HPDE6-E6E7 (cell line): ENCODE results near the gene SNX13.

Source experiments
- DNase-seq: peaks from one replicate; pipeline ENCODE4 v3.0.0; 2011; ENCODE audit warnings: missing footprints; ENCODE audit errors: extremely low spot score

Gene SNX13, protein sequence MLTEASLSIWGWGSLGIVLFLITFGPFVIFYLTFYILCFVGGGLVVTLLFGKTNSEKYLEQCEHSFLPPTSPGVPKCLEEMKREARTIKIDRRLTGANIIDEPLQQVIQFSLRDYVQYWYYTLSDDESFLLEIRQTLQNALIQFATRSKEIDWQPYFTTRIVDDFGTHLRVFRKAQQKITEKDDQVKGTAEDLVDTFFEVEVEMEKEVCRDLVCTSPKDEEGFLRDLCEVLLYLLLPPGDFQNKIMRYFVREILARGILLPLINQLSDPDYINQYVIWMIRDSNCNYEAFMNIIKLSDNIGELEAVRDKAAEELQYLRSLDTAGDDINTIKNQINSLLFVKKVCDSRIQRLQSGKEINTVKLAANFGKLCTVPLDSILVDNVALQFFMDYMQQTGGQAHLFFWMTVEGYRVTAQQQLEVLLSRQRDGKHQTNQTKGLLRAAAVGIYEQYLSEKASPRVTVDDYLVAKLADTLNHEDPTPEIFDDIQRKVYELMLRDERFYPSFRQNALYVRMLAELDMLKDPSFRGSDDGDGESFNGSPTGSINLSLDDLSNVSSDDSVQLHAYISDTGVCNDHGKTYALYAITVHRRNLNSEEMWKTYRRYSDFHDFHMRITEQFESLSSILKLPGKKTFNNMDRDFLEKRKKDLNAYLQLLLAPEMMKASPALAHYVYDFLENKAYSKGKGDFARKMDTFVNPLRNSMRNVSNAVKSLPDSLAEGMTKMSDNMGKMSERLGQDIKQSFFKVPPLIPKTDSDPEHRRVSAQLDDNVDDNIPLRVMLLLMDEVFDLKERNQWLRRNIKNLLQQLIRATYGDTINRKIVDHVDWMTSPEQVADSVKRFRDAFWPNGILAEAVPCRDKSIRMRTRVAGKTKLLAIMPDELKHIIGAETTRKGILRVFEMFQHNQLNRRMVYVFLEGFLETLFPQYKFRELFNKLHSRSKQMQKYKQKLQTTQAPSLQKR

DNA sequence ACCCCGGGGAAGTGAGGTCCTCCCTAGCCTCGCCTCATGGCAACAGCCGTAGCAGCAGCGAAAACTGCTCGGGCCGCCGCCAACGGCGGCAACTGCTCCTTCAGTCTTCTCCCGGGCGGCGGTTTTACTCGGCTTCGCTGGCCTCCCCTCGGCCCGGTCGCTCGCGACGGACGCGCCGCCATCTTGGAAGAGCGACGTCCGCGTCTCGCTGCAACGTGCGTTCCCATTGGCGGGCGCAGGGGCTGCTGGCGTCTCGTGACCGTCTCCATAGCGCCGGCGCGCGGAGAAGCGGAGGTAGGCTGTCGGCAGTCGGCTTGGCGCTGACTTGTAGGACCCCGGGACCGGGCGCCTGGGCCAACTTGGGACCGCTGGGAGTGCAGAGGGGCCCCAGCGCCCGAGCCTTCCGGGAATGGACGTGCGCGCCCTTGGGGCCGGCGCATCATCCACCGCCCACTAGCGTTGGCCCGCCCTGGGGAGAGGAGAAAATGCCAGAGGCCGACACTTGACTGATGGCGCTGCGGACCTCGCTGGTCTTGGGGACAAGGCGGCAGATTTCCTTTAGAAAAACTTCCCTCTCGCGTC, at the start of gene SNX13:
Gene SNX13 (minus strand): TSS at position 193 of the 582 bp plus-strand sequence. CDS start 199 bp downstream, outside the sequence.
- peak; percentile 86 for DNase-seq

DNA sequence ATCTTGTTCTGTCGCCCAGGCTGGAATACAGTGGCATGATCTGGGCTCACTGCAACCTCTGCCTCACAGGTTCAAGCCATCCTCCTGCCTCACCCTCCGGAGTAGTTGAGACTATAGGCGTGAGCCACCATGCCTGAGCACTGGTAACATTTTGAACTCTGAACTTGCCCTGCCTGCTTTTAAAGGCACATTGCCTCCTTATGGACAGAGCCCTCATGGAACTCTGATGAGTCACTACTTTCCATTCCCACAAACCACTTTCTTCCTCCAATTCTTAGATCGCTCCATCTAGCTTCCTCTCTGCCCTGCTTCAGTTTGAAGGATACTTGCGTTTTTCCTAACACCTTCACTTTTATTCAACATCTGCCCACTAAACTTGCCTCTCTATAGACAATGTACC, 49.3 kb upstream of the SNX13 start:
- no peak for DNase-seq

DNA sequence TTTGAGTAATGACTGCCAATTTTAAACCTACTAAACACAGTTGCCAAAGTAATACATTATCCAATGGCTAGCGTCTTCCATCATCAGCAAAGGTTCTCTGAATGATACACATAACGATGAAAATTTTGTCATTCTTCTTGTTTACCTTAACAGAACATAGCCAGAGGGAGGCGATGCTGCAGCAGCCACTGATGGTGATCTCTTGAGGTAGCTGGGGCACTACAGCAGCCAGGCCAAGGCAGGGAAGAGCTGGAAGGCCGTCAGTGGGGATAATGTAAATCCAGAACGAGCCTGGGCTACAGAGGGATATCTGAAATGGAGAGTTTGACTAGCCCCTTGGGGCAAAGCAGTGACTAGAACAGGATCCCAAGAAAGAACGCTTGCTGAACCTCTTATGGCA, 48.6 kb upstream of the SNX13 start:
- DNase-seq = no peak

DNA sequence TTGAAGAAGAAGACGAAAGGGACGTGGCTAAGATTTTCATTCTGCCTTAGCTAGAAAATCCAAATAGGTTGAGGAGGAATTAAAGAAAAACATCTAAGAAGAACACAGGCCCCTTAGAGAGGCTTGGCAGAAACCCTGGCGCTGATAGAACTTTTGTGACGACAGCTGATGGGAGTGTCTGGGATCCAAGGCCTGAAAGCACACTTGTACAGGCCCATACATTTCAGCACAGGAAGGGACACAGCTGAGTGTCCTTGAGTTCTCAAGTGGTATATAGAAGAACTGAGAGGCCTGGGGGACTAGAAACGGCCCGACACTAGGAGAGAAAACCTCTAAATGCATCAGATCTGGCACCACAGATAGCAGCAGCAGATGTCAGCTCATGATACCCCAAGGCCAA, 47.8 kb upstream of the SNX13 start:
- DNase-seq = no peak

DNA sequence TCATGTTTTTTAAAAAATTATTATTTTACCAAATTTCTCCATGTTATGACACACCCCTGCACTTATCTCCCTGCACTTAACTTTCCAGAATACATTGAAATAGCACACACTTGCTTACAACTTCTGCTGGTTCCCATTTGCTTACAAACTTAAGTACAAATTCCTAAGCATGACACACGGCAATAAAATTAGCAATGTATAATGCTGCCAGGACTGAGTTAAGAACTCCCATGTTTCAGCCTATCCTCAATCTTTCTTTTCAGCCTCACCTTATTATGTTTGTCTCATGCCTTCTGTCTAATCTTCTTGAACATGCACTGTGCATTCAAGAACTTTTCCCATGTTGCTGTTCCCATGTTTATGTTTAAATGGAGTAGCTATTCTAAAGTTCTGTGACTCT, 46.6 kb upstream of the SNX13 start:
- DNase-seq = no peak

DNA sequence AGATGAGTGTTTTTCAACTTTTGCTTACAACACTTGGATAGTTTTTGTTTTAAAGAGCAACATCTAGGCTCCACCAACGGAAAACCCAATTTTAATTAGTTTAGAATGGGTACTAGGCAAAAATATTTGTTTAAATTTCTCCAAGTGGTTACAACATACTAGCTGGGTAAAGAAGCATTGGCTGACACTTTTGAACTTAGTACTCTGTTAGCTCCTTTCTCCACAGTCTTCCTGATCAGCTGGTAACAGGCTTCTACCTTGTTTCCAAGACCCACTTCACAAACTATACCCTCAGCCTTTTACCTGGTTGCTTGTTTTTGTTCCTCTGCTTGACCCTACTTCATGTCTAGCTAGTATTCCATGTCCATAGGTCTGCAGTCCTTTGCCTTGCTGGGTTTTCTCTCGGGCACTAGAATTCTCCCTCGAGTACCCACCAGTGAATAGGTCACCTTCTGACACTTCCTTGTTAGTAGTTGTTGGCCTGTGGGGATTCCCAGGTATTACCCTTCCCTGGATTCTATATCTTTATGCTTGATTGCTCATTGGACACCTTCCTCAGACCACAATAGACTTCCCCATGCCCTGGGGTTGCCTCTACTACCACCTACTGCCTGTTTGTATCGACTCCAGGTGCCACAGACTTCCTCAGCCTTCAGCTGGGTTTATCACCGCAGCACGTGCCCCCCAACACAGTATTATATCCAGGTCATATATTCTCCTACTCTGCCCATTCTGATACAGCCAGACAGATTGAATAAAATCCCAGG, 45.4 kb upstream of the SNX13 start:
- no peak for DNase-seq

DNA sequence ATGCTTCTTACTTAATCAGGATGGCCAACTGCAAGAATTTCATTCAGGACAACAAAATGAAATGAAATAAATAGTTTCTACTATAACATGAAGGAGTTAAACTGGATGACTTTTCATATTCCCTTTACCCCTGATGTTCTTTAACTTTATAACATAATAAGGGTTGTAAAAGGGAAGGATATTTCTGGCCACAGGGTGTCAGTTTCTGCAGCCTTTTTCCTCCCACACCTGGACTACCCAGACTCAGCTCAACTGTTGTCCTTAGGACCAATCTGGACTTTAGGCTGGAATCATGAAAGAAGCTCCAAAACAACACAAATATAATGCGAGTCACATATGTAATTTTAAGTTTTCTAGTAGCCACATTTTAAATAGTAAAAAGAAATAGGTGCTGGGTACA, 44.0 kb upstream of the SNX13 start:
- no peak for DNase-seq

DNA sequence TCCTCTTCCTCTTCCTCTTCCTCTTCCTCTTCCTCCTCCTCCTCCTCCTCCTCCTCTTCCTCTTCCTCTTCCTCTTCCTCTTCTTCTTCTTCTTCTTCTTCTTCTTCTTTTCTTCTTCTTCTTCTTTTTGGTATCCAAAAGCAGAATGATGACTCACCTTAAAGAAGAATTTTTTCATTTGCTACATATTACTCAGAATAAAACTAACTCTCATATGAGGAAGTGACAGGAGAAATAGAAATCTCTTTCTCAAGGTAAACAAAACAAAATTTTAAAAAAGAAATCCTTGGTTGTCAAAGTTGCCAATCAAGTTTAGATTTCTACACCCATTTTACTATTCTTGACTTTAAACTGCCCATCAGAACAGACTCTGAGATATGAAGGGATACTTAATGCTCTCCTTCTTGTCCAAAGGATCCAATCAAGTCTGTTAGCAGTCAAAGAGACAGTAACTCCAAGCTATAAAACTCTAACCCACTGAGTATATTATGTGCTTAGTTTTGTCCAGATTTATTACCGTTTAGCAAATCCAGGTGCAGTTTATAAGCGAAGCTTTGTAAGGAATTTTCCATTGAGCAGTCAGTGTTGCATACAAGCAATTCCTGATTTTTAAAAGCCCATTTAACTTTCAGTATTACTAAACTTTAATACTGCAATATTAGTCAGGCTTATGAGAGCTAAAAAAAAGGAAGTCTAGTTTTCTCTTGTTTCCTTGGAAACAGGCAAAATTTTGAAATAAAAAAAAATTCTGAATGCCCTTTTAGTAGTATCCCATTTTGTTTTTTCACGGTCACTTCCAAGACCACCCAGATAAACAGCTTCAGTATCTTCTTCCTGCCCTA, 43.1 kb upstream of the SNX13 start:
- DNase-seq = no peak

DNA sequence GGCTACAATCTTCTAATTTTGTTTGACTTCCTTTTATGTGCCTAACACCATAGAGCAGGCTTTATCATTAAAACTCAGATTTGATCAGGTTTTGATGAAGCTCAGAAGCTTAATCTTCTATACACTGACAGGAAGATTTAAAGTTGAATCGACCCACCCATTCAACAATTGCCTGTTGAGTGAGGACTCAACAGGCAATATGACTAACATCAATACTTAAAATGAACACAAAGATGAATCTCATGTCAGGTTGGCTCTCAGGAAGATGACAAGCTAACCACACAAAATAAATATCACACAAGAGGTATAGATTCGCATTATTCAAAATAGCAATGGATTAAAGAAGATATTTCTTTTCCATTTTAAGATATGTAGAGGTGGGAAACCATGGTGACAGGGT, 36.7 kb upstream of the SNX13 start:
- no peak for DNase-seq

DNA sequence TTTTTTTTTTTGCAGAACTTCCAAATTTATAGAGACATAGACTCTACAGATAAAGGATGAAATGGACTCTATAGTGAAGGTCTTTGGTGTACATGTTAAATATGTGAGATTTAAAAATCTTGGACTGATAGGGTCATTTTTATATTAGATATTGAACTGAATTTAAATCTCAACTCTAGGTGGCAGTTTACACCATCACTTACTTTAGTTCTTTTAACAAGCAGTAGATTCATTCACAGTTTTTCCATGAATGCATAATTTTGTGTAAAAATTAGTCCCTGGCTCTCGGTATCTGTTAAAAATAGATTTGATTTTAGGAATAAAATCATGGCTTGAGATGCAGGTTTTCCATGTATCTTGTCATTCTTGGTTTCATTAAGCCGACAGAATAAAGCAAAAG, 31.1 kb upstream of the SNX13 start:
- no peak for DNase-seq

DNA sequence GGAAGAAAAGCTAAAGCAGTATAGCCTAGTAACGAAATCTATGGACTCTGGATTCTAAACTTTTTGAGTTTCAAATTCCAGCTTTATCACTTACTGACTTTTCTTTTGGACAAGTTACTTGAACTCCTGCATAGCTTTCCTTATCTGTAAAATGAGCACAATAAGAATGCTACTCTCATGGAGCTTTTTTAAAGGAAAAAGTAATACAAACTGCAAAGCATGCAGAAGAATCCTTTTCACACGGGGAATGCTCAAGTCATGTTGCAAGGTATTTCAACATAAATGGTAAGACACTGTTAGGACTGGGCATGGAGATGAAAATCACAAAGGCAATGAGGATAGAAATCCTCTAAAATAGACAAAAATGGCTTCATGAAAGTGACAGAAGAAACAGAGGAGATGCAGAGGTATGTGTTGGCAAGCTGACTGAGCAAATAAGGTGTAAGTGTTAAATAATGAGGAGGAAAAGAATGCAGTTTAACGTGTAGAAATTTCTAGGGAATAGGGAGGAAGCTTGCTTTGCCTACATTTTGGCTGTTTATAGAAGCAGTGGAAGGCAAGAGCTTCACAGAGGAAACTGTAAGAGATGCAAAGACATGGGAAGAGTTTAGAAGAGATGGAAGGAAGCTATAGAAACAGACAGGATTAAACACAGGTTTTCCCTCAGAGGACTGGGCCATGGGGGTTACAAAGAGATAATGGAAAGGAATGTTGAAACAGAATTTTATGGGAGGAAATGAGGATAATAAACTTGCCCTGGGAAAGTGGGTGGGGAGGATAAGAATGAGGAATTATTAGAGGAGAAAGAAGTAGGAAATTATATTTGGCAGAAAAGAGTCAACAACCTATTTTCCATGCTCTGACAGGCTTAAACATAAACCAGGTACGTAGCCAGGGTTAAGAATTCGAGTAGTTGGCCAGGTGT, 28.8 kb upstream of the SNX13 start:
- no peak for DNase-seq

DNA sequence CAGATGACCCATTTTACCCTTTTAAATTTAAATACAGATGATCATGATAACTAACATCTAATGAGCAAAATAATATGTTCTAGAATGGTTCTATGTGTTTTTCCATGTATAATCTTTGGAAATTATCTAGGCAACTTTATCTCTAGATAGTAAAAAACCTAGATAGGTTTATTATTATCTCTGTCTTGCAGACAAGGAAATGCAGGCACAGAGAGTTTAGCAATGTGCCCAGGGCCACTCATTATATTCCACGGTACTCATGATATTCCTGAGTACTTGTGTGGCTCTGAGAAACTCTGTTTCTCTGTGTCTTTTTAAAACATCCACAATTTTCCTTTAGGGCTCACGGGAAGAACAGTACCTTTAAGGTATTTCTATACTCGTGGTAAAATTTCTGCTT, 26.4 kb upstream of the SNX13 start:
- DNase-seq = no peak

DNA sequence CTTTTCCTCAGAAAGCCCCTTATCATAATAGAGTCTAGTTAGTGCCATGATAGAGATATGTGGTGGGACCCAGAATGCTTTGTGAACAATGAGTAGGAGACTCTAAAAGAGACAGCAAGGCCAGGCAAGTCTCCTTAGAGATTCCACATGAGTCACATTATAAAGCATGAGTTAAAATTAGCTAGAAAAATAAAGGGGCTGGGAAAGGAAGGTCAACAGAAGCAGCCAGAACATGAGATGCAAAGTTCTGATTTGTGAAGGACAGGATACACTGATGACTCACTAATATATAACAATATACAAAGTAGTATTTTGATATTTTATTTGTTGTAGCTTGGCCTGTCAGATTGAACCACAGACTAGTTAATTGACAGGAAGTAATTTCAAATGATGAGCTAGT, 25.3 kb upstream of the SNX13 start:
- peak; percentile 16 for DNase-seq

DNA sequence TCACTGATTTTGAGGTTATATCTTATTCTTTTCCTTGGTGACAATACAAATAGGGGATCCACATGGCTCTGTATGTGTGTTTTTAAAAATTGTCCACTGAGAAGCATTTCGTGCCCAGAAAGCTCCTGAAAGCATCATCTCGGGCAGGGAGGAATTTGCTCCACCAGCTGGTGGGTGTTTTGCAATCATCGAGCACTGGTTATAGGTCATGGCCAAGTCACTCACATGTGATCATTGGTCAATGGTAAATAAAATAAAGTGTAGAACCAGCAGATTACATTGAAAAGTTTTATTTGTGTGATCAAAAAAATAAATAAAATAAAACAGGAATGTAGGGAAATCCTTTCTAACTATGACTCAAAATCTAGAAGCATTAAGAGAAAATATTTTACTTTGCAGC, 23.0 kb upstream of the SNX13 start:
- DNase-seq = no peak

DNA sequence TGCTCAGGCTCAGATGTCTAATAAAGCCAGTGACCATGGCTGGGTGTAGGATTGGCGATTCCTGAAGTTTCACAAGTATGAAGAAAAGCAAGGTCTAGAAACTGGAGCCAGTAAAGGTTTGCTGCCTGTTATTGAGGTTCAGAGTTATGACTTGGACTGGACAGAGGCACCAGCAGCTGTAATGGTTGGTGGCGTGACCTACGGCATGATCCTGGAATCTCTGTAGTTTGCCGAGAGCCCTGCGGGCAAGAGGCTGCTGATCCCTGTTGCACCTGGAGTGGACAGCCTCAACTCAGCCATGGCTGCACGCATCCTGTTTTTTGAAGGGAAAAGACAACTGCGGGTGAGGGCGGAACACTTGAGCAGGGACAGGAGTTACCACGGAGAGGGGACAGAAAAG, 22.4 kb upstream of the SNX13 start:
- DNase-seq = no peak

DNA sequence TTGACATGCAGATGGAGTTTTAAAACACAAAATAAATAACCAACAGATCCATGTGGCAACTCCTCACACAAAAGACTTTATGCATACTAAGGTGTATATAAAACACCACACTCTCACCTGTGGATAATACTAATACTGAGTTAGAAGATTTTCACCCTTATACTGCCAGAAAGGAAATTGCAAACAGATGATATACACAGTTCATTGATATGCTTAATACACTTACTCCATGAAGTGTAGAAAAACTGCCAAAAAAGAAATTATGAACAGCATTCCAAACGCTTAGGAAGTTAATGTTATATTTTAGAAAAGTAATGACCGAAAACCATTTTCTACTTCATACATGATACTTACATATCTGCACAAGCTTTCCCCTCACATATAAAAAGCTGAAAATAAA, 17.6 kb upstream of the SNX13 start:
- DNase-seq = no peak

DNA sequence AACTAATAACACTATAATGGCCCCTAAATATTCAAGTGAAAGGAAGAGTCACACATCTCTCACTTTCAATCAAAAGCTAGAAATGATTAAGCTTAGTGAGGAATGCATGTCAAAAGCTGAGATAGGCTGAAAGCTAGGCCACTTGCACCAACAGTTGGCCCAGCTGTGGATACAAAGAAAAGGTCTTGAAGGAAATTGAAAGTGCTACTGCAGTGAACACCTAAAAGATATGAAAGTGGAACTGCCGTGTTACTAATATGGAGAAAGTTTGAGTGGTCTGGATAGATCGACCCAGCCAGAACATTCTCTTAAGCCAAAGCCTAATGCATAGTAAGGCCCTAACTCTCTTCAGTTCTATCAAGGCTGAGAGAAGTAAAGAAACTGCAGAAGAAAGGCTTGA, 12.1 kb upstream of the SNX13 start:
- no peak for DNase-seq

DNA sequence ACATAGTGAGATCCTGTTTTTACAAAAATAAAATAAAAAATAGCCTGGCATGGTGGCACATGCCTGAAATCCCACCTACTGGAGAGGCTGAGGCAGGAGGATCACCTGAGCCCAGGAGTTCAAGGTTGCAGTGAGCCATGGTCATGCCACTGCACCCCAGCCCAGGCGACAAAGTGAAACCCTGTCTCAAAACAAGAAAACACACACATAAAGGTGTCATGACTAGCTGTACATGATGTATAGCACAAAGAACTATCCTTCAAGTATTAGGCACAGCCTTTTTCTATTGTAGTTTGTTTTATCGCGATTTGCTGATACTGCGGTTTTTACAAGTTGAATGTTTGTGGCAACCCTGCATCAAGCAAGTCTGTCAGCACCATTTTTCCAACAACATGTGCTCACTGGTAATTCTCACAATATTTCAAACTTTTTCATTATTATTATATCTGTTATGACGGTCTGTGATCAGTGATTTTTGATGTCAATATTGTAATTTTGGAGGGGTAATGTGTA, 11.5 kb upstream of the SNX13 start:
- no peak for DNase-seq

DNA sequence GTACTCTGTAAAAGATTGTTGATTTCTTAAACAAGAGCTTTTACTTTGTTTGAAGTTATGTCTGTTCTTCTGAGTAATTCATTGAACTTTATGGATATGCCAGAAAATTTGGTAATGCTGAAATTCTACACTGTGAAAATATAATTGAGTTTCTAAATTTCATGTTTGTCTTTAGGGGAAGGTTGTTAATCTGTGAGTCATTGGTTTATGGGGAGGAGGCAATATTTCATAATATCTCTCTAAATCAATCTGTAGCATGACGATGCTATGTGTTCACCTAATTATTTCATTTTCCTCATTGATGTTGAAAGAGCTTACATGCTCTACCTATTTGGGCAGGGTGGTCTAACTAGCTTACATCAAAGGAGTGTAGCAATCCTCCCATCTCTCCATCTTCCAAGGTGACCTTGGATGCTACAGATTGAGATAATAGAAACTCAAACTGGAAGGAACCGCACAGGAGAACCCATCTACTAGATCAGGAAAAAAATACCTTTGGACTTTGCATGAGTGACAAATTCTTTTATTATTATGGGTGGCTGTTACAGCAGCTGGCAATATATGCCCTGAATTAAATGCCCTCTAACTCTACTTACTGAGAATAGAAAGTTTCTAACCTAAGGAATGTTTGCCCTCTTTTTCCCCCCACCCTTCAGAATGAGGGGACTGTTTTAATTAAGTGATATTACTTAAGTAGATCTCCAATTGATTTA, 8.4 kb upstream of the SNX13 start:
- peak; percentile 27 for DNase-seq
